22Rv1 (cell line): ENCODE results near the gene CXCL1.

Experiments
- CTCF ChIP-seq: fragments of 450-650 bp; IDR thresholded peaks from 2 replicates; pipeline ENCODE4 v1.5.1; 2017; ENCODE audit warnings: mild to moderate bottlenecking
- ZFX ChIP-seq: fragments of 450-650 bp; IDR thresholded peaks from 2 replicates; pipeline ENCODE4 v1.6.1; 2017; ENCODE audit warnings: antibody characterized with exemption, borderline replicate concordance

- TF ChIP-seq ZFX (no peak), CTCF (no peak)
Measured at GRCh38 chr4:73836373-73837279, 32.6 kb upstream of the CXCL1 start, which contains the start of gene CXCL6.
